Ureter (tissue), 1 donor: ENCODE results near the gene SLC52A3. TPM values are rescaled to one million over a fixed set of nuclear protein-coding genes. Genes with fewer than 3 reads are reported as not detected.
"Not testable (repeated sequence)": the region's sequence is repeated elsewhere in the genome, so short reads cannot be mapped to it uniquely, and the experiment has no call there.

Experiments
- DNase-seq: peaks from one replicate; pipeline ENCODE4 v3.0.0-alpha.2; 2020; ENCODE audit warnings: low spot score
- total RNA-seq: library from RNA; stranded (reverse); gene quantifications from one replicate; pipeline ENCODE4 v1.2.4, GENCODE V29; 2023
- donor health status: DM: yes; HTN: yes; CAD: no.

SLC52A3 gene
- total RNA-seq, 1 donor from 2014 or later = 19.1 TPM

DNA sequence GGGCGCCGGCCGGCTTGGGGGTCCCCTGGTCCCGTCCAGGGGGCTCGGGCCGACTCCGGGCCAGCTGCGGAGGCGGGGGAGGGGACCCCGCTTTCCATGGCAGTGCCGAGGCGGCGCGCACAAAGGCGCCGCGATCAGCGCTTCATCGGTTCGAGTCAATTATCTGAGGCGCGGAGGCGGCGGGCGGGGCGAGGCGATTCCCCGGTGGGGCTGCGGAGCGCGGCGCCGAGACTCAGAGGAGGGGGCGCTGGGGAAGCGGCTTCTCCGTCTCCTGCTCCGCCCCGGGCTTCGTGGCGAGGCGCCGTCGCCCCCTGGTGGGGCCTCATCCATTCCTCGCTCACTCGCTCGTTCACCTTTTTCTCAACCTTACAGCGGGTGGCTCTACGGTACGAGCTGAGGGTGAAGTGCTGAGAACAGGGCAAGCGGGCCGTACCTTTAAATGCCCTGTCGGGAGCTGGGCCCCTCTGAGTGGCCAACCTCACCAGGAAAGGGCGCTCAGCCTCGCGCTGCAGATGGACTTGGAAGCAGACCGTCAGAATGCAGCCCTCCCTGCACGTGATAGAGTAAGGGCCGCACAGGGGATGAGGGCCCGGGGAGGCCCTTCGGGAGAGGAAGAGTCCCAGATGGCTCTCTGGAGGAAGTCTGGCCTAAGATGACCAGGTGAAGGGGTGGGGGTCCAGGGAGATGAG lies 39.9 kb downstream of the SLC52A3 start:
- DNase-seq = no peak

DNA sequence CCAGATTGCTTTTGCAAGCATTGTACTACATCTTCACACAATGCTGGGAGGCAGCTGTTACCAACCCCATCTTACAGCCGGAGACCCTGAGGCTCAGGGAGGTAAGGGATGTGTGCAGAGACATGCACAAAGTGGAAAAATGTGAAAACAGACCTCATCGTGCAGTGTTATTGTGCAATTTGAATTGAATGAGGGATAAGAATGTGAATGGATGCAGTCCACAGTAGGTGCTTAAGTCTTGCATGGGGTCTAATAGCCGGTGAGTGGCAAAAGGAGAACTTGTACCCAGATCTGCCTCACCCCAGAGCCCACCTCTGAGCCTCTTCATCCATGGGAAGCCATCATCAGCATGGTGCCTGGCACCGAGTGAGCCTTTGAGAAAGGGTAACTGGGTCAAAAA lies 42.1 kb downstream of the SLC52A3 start:
- no peak for DNase-seq

DNA sequence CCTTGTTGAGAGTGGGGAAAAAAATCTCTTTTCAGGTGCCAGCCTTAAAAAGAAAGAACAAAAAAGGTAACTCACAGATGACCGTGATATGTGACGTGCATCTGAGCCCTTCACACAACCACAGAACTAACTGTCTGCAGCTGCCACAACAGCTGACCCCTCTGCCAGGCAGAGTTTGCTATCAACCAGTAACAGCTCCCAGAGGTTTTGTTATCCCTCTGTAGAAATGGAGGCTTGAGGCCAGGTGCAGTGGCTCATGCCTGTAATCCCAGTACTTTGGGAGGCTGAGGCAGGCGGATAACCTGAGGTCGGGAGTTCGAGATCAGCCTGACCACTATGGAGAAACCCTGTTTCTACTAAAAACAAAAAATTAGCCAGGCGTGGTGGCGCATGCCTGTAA lies 42.8 kb downstream of the SLC52A3 start:
- no peak for DNase-seq

DNA sequence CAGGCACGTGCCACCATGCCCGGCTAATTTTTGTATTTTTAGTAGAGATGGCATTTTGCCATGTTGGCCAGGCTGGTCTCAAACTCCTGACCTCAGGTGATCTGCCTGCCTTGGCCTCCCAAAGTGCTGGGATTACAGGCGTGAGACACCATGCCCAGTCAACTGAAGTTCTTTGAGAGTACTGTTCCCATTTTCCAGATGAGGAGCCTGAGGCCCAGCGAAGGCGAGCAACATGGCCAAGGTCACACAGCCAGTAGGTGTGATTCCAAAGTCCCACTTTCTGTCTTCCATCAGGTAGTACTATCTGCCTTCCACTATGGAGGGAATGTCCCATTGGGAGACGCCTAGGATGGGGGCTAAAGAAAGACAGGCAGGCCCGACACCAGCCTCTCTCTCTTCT lies 43.5 kb downstream of the SLC52A3 start:
- DNase-seq = not testable (repeated sequence)

DNA sequence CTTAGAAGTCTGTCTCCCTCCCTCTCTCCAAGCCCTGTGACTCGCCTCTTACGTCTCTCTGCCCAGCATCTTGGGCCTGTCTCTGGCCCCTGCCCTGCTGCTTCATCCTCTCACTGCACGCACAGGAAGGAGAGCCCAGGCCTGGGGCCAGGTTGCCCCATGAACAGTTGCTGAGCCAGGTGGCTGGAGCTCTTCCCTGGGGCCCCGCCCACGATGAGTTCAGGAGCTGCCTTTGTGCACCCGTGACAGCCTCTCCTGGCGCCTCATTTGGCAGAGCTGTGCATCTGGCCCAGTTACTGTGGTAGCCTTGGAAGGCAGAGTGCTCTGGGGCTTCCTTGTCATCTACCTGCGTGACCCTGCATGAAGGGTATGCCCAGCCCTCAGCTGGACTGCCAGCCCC lies 44.5 kb downstream of the SLC52A3 start:
- no peak for DNase-seq

DNA sequence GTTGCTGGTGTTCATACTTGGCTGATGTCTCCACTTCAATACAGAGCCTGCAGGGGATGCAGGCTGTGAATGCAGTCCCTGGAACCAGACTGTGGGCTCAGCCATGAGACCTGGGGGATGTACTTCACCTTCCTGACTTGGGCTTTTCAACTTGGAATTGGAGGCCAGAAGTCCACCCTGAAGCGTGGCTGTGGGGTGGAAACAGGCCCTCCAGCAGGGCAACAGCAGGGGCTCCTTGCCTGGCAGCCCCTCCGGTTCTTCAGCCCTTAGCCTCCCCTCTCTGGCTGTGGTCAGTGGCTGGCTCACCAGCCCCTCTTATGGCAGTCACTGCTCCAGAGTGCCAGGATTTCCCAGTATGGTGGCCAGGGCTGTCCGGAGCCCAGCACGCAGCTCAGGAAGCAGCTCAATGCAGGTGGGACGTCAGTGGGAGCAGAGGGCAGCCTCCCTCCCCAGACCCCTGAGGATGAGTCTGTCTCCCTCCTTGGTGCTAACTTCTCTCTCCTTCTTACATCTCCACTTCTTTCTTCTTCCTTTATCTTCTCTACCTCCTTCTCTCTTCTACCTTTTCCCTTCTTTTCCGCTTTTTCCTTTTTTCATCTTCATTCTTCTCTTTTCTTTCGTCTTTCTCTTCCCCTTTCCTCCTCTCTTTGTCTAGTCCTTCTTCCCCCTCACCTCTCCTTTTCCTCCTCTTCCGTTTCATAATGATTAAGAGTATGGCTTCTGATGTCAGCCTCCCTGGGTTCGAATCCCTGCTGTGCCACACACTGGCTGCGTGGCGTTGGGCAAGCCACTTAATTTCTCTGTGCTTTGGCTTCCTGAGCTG lies 45.3 kb downstream of the SLC52A3 start:
- no peak for DNase-seq

DNA sequence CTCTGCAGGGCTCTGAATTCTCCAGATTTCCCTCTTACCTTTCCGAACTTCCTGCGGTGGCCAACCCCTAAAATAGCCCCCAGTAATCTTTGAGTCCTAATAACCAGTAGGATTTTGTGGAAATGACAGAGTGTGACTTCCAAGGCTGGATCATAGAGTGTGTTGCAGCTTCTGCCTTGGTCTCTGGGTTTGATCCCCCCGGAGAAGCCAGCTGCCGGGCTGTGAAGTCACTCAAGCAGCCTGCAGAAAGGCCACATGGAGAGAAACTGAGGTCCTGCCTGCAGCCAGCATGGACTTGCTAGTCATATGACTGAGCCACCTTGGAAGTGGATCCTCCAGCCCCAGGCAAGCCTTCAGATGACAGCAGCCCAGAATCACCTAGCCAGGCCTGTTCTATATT lies 46.4 kb downstream of the SLC52A3 start:
- no peak for DNase-seq

DNA sequence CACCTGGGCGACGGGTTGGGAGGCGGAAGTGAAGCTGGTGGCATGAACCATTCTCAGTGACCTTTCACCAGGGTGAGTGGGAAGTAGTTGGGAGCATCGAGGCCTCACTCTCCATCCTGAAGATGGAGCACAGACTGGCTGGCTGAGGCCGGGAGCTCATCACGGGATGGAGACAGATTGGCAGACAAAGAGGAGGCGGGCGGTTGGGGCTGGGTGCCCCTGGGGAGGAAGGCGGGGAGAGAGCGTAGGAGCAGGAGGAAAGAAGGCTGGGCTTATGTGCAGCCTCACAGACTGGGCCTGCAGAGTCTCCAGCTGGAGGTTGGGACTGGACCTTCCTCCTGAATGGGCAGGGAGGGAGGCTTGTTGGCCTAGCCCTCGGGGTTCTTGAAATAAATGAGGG lies 48.5 kb downstream of the SLC52A3 start:
- DNase-seq = no peak

DNA sequence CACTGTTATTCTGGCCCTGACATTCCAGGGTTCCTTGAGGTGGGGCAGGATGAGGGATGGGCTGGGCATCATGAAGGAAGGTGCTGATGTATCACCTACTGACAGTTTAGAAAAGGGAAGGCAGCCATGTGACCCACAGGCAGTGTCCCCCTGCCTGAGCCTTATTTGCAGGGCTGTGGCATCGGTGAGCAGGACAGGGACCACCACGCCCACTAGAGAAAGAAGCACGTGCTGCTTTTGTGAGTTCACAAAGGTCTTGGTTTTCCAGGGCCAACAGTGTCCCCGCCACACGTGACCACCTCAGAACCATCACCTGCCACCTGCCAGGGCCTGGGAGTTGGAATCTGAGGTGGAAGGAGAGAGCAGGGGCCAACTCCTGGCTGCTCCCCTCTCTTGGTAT lies 49.2 kb downstream of the SLC52A3 start:
- DNase-seq = no peak

DNA sequence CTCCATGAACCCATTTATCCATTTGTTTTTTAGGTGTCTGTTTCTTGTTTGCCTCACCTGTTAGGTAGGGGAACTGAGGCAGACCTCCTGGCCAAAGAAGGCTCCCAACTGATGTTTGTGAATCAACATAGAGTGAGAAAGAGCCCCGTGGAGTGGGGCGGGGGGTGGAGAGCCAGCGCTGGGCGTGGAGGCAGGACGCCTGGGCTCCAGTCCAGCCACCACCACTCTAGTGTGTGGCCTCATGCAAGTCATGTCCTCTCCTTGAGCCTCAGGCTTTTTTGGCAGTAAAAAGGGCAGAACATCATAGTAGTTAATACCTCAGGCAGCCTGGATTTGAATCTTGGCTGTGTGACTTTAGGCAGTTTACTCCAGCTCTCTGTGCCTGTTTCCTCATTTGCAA lies 50.5 kb downstream of the SLC52A3 start:
- DNase-seq = no peak

DNA sequence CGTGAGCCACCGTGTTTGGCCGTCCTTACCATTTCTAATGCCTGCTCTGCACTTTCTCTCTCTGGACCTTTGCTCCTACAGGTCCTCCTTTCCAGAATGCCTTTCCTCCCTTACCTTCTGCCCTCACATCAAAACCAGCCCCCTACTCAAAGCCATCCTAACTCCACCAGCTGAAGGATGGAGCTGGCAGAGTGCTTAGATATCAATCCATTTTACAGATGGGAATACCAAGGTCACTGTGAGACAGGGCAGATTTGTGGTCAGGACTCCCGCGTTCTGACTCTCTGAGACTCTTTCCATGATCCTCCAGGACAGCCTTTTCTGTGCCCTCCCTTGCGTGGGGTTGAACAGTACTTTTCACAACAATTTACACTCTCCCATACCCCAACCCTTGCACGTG lies 51.0 kb downstream of the SLC52A3 start:
- no peak for DNase-seq

DNA sequence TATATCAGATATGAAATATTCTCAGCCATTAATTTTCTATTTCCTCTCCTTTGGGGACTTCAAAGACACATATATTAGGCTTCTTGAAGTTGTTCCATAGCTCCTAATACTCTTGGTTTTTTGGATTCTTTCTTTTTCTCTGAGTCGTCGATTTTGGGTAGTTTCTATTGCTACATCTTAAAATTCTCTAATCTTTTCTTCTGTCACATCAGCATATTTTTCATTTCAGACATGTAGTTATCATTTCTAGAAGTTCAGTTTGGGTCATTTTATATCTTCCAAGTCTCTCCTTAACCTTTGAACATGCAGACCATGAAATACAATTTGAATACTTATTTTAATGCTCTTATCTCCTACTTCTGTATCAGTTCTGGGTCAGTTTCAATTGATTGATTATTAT lies 53.8 kb downstream of the SLC52A3 start:
- no peak for DNase-seq

DNA sequence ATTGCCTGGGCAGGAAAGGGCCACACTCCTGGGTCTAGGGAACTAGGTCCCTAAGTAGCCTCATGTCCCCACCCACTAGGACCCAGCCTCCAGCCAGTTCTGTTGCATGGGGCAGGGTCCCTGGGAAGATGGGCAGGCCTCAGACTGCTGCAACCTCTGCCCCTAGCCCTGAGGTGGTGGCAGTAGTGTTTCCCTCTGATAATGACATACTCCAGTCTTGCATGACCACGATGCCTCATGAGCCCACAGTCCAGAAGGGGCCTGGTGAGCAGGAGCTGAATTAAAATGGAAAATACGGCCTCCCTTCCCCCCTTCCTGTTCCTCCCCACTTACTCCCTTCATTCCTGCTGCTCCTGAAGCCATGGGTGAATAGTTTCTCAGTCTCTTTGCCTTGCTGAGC lies 56.7 kb downstream of the SLC52A3 start:
- DNase-seq = no peak

DNA sequence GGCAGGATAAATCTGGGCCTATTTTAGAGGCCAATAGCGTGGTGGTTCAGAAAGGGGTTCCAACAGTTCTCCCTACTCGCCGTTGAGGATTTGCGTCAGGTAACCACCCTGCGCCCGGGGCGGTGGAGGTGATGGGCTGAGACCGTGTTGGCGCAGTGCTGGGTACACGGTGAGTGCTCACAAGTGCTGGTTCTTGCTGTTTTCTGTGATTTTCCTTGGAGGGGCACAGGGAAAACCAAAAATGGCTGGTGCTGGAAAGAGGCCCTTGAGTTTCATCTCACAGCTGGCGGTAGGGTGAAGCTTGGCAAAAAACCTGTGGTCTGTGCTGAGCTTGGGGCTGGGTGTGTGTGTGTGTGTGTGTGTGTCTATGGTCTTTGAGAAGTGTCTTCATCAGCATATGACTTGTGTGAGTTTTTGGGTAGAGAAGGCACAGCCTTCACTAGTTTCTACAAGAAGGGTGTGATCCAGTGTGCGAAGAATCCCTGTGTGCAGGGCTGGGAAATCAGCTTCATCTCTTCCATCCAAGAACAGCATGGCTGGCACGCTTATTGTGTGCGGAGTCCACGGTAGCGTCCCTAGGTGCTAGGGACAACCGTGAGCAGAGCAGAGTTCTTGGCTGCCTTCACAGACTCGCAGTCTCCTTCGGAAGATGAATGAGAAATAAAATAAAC lies 57.4 kb downstream of the SLC52A3 start:
- DNase-seq = no peak

Other genes with a start within 250 kb of the SLC52A3 start
- 160 TPM for gene CSNK2A1, start 224.7 kb downstream of the SLC52A3 start, total RNA-seq
- gene TCF15, start 158.2 kb downstream of the SLC52A3 start, total RNA-seq = 0.65 TPM
- gene SRXN1, start 115.3 kb downstream of the SLC52A3 start, total RNA-seq = 16.4 TPM
- gene SCRT2, start 92.7 kb downstream of the SLC52A3 start, total RNA-seq = not detected
- gene FAM110A, start 65.2 kb upstream of the SLC52A3 start, total RNA-seq = 35.1 TPM
- 0.99 TPM for gene ANGPT4, start 147.8 kb upstream of the SLC52A3 start, total RNA-seq
- not detected for gene RSPO4, start 233.8 kb upstream of the SLC52A3 start, total RNA-seq